ENCODE results near the gene ATP11C. TPM values are rescaled to one million over a fixed set of nuclear protein-coding genes. Genes with fewer than 3 reads are reported as not detected.

The ATP11C gene
- total RNA-seq, 4 donors from 2014 or later = 23.5 to 41.8 (median 32.5) TPM

DNA sequence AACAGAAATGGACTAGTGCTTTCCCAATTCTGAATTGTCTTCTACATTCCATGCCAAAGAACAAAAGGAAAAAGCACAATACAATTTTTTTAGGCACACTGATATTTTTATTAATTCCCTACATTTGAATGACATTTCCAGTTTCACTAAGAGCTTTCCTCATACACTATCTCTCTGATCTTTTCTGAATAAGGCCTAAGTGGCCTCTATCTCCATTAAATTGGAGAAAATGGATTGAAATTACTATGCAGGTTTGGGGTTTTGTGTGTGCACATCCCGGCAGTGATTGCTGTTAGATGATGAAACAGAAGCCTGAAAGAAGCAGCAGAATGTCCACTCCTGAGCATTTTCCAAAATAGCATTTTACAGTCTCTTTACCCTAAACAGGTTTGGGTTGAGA, 104.0 kb downstream of the ATP11C start:
- no peak for ATAC-seq (ENCODE audit: low FRiP score)
- TF ChIP-seq CTCF (IDR thresholded peaks at IDR 0.05) = no peak
- no peak for DNase-seq (ENCODE audit: low spot score)

DNA sequence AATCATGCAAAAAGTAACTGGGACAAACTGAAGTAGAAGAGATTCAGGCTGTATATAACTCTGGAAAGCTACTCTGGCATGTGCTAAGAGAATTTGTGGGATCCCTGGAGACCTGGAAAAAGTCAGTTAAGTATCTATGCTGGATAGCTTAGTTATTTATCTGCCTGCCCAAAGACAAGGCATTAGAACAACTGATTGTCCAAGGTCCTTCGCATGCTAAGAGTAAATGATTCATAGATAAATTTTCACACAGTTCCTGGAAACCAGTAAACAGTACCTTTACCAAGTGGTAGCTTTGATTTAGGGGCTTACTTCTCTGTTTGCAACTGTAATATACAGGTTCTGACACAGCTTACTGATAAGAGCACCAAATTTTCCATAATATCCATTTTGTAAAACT, 104.8 kb downstream of the ATP11C start:
- DNase-seq (ENCODE audit: low spot score) = no peak
- TF ChIP-seq CTCF (IDR thresholded peaks at IDR 0.05) = no peak
- no peak for ATAC-seq (ENCODE audit: low FRiP score)

DNA sequence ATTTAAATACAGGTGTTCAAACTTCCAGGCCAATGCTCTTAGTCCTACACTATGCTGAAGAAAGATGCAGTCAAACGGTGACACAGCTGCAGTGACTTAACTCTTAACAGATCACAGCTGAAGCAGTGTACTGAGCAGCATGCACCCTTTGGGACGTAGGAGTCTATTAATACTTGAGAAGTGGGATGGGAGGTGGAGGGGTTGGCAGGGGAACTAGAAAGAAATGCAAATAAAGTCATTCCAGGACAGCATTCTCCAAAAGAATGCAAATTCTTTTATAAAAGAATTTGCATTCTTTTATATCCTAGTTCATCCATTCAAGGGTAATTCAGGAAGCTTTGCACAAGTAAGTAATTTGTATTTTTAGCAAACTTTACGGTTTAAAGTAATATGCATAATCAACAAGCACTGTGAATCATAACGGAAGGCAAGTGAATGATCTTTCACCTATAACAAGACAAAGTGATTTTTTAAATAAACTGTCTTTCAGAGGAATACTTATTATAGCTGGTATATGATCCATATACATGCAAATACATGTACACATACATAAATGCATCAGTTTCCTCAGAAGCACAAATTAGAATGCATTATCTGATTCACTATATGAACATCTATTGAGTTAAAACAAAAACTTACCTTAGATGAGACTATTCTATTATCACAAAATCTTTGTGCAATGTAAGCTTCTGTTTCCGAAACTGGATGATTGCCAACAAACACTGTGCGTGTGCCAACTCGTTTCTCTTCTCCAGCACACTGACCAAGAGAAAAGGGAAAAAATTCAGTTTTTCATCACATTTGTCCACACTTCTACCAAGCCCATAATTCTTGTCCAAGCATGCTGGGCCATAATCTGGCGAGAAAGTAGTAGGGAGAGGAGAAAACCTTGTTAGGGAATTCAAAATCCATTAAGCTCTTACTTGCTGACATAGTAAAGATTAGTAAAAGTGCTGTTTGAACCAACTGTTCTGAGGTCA, 106.5 kb downstream of the ATP11C start:
- no peak for ATAC-seq (ENCODE audit: low FRiP score)

GRCh38 chrX:139825618-139826017, 107.2 kb downstream of the ATP11C start:
- TF ChIP-seq CTCF (IDR thresholded peaks at IDR 0.05) = no peak
- no peak for ATAC-seq (ENCODE audit: low FRiP score)

More for the DNA sequence above, 106.5 kb downstream of the ATP11C start:
- TF ChIP-seq CTCF (IDR thresholded peaks at IDR 0.05) = no peak
- DNase-seq (ENCODE audit: low spot score) = no peak

DNA sequence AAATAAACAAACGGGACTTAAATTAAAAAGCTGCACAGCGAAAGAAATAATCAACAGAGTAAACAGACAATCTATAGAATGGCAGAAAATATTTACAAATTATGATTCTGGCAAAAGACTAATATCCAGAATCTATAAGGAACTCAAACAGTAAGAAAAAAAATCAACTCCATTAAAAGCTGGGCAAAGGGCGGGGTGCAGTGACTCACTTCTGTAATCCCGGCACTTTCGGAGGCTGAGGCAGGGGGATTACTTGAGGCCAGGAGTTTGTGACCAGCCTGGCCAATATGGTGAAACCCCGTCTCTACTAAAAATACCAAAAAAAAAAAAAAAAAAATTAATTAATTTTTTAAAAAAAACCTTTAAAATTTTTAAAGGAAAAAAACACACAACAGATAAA, 109.0 kb downstream of the ATP11C start:
- DNase-seq (ENCODE audit: low spot score) (no peak), ATAC-seq (ENCODE audit: low FRiP score) (no peak)
- no peak for TF ChIP-seq CTCF (IDR thresholded peaks at IDR 0.05)

More at GRCh38 chrX:139825618-139826017, 107.2 kb downstream of the ATP11C start:
- DNase-seq (ENCODE audit: low spot score) = no peak

GRCh38 chrX:139820358-139820984, 112.4 kb downstream of the ATP11C start:
- ATAC-seq (ENCODE audit: low FRiP score) (no peak), DNase-seq (ENCODE audit: low spot score) (no peak)
- TF ChIP-seq CTCF (IDR thresholded peaks at IDR 0.05) = no peak
